IMR-90 (cell line): ENCODE measurements around the gene ACRBP. TPM values are rescaled to one million over a fixed set of nuclear protein-coding genes. Genes with fewer than 3 reads are reported as not detected.

ENCODE experiments used
- ATAC-seq: fragments of 200-7000 bp; cut with Tn5 transposase; 2 replicates; pipeline ENCODE4 v1.9.1; 2020; ENCODE audit warnings: low read depth, mild to moderate bottlenecking, moderate library complexity
- BruUV-seq: library from RNA; stranded (reverse); fragments of 400-500 nt; replicated peaks from 2 replicates; lab custom pipeline; 2021; lab: Mats Ljungman, UMichigan
- CTCF ChIA-PET: fragments of 300-600 bp; formaldehyde crosslinking; extraction: SDS; loops from one replicate; lab custom pipeline; 2021; ENCODE audit warnings: antibody characterized with exemption; lab: Yijun Ruan, JAX
- POLR2A ChIA-PET: fragments of 300-600 bp; sonication (Branson Sonifier 250); formaldehyde crosslinking; loops from one replicate; lab custom pipeline; 2022; ENCODE audit warnings: antibody characterized with exemption; ENCODE audit not compliant: unreplicated experiment; lab: Charles Lee
- DNase-seq: peaks from one replicate; pipeline ENCODE4 v3.0.0; 2013
- H2AFZ ChIP-seq: replicated peaks from 2 replicates; pipeline ENCODE3; 2013; ENCODE audit warnings: low read length, mild to moderate bottlenecking; ENCODE audit not compliant: poor library complexity
- H2AK5ac ChIP-seq: 2 replicates; pipeline ENCODE4 v1.6.1; 2013; ENCODE audit warnings: low read depth, low read length, inconsistent platforms
- H2AK9ac ChIP-seq: replicated peaks from 2 replicates; pipeline ENCODE3; 2013; ENCODE audit warnings: mild to moderate bottlenecking, low read depth, low read length, moderate library complexity; ENCODE audit not compliant: poor library complexity
- H2BK120ac ChIP-seq: 2 replicates; pipeline ENCODE4 v1.6.1; 2013; ENCODE audit warnings: low read depth, low read length, inconsistent platforms
- H2BK15ac ChIP-seq: 3 replicates; pipeline ENCODE4 v1.6.1; 2013; ENCODE audit warnings: low read depth, low read length, inconsistent platforms
- H2BK20ac ChIP-seq: 2 replicates; pipeline ENCODE4 v1.6.1; 2013; ENCODE audit warnings: low read depth, mild to moderate bottlenecking, inconsistent platforms, low read length, moderate library complexity
- H2BK5ac ChIP-seq: 2 replicates; pipeline ENCODE4 v1.6.1; 2013; ENCODE audit warnings: mild to moderate bottlenecking, low read depth, low read length, inconsistent platforms; ENCODE audit not compliant: poor library complexity, severe bottlenecking
- H3K14ac ChIP-seq: replicated peaks from 2 replicates; pipeline ENCODE4 v1.6.1; 2013; ENCODE audit warnings: low read depth, low read length, inconsistent platforms
- H3K18ac ChIP-seq: 2 replicates; pipeline ENCODE4 v1.6.1; 2013; ENCODE audit warnings: low read depth, low read length, control low read depth
- H3K23ac ChIP-seq: 2 replicates; pipeline ENCODE4 v1.6.1; 2013; ENCODE audit warnings: low read depth, low read length, inconsistent platforms
- H3K27ac ChIP-seq: 2 replicates; pipeline ENCODE4 v1.5.1; 2013; ENCODE audit warnings: mild to moderate bottlenecking, control low read depth, low read length; ENCODE audit not compliant: insufficient read depth
- H3K27me3 ChIP-seq: 2 replicates; pipeline ENCODE4 v1.6.1; 2013; ENCODE audit warnings: low read length; ENCODE audit not compliant: control insufficient read depth, insufficient read depth
- H3K36me3 ChIP-seq: 2 replicates; pipeline ENCODE4 v1.6.1; 2013; ENCODE audit warnings: low read length, mixed read lengths; ENCODE audit not compliant: control insufficient read depth, insufficient read depth
- H3K4ac ChIP-seq: 2 replicates; pipeline ENCODE4 v1.6.1; 2013; ENCODE audit warnings: low read depth, low read length, inconsistent platforms
- H3K4me1 ChIP-seq: 2 replicates; pipeline ENCODE4 v1.6.1; 2013; ENCODE audit warnings: low read length, mixed read lengths; ENCODE audit not compliant: control insufficient read depth, insufficient read depth
- H3K4me2 ChIP-seq: 2 replicates; pipeline ENCODE4 v1.6.1; 2013; ENCODE audit warnings: low read depth, mild to moderate bottlenecking, control low read depth, low read length, moderate library complexity
- H3K4me3 ChIP-seq: 2 replicates; pipeline ENCODE4 v1.5.1; 2013; ENCODE audit warnings: low read depth, mild to moderate bottlenecking, control low read depth, low read length, moderate library complexity; ENCODE audit not compliant: insufficient read depth
- H3K56ac ChIP-seq: 2 replicates; pipeline ENCODE4 v1.6.1; 2013; ENCODE audit warnings: low read length, inconsistent platforms; ENCODE audit not compliant: insufficient read depth; ENCODE audit errors: extremely low read depth
- H3K79me1 ChIP-seq, 2 experiments: 2 replicates each; pipeline ENCODE4 v1.6.1; 2013; ENCODE audit warnings: low read length in 2 of 2, inconsistent platforms in 1 of 2, low read depth in 1 of 2
- H3K9ac ChIP-seq: 2 replicates; pipeline ENCODE4 v1.6.1; 2013; ENCODE audit warnings: low read depth, low read length, control low read depth
- H3K9me1 ChIP-seq: 2 replicates; pipeline ENCODE4 v1.6.1; 2013; ENCODE audit warnings: low read length, inconsistent platforms; ENCODE audit not compliant: insufficient read depth
- H3K9me3 ChIP-seq: 2 replicates; pipeline ENCODE4 v1.6.1; 2013; ENCODE audit warnings: low read length; ENCODE audit not compliant: control insufficient read depth, insufficient read depth
- H4K20me1 ChIP-seq: 2 replicates; pipeline ENCODE4 v1.6.1; 2013; ENCODE audit warnings: low read length, inconsistent platforms; ENCODE audit not compliant: insufficient read depth
- H4K5ac ChIP-seq: 2 replicates; pipeline ENCODE4 v1.6.1; 2013; ENCODE audit warnings: mild to moderate bottlenecking, low read depth, low read length, control low read depth
- H4K8ac ChIP-seq, 2 experiments: 2 replicates each; pipeline ENCODE4 v1.6.1; 2013; ENCODE audit warnings: low read depth in 2 of 2, low read length in 2 of 2, control low read depth in 1 of 2, inconsistent platforms in 1 of 2
- H4K91ac ChIP-seq: 2 replicates; pipeline ENCODE4 v1.6.1; 2013; ENCODE audit warnings: low read depth, low read length, inconsistent platforms; ENCODE audit not compliant: insufficient read depth
- BHLHE40 ChIP-seq: fragments of 150-350 bp; IDR thresholded peaks from 2 replicates; pipeline ENCODE4 v1.6.1; 2016; ENCODE audit warnings: mild to moderate bottlenecking, low read depth, low read length
- CEBPB ChIP-seq: IDR thresholded peaks from 2 replicates; pipeline ENCODE4 v1.6.1; 2012; ENCODE audit warnings: low read depth, low read length, improper control_type of control experiment
- CHD1 ChIP-seq: IDR thresholded peaks from 2 replicates; pipeline ENCODE4 v1.6.1; 2012; ENCODE audit warnings: low read depth, low read length, improper control_type of control experiment
- CTCF ChIP-seq: conservative IDR thresholded peaks from 2 replicates; pipeline ENCODE4 v1.5.1; 2012; ENCODE audit warnings: mild to moderate bottlenecking, low read depth, low read length, improper control_type of control experiment
- ELK1 ChIP-seq: fragments of 150-350 bp; IDR thresholded peaks from 2 replicates; pipeline ENCODE4 v1.6.1; 2016; ENCODE audit warnings: low read depth, mild to moderate bottlenecking, low read length, moderate library complexity, borderline replicate concordance
- FOS ChIP-seq: fragments of 150-350 bp; IDR thresholded peaks from 2 replicates; pipeline ENCODE4 v1.6.1; 2016; ENCODE audit warnings: low read depth, low read length
- MAFK ChIP-seq: IDR thresholded peaks from 2 replicates; pipeline ENCODE4 v1.6.1; 2012; ENCODE audit warnings: low read depth, low read length, improper control_type of control experiment
- MAZ ChIP-seq: IDR thresholded peaks from 2 replicates; pipeline ENCODE4 v1.6.1; 2012; ENCODE audit warnings: low read depth, mild to moderate bottlenecking, low read length, improper control_type of control experiment, moderate library complexity, borderline replicate concordance
- NFE2L2 ChIP-seq: fragments of 150-350 bp; IDR thresholded peaks from 2 replicates; pipeline ENCODE4 v1.6.1; 2016; ENCODE audit warnings: low read depth, mild to moderate bottlenecking, low read length
- POLR2A ChIP-seq: IDR thresholded peaks from 2 replicates; pipeline ENCODE4 v1.6.1; 2012; ENCODE audit warnings: mild to moderate bottlenecking, low read depth, low read length
- RAD21 ChIP-seq: IDR thresholded peaks from 2 replicates; pipeline ENCODE4 v1.6.1; 2012; ENCODE audit warnings: low read length, improper control_type of control experiment
- RCOR1 ChIP-seq: IDR thresholded peaks from 2 replicates; pipeline ENCODE4 v1.6.1; 2012; ENCODE audit warnings: mild to moderate bottlenecking, low read length, improper control_type of control experiment; ENCODE audit not compliant: insufficient replicate concordance
- SMC3 ChIP-seq: fragments of 150-350 bp; IDR thresholded peaks from 2 replicates; pipeline ENCODE4 v1.6.1; 2016; ENCODE audit warnings: low read depth, mild to moderate bottlenecking, antibody characterized with exemption, low read length, moderate library complexity
- USF2 ChIP-seq: fragments of 150-350 bp; IDR thresholded peaks from 2 replicates; pipeline ENCODE4 v1.6.1; 2017; ENCODE audit warnings: mild to moderate bottlenecking, antibody characterized with exemption, low read length, low read depth
- WGBS, 2 experiments: methylation state at CpG; one replicate each; pipeline versions ENCODE4 v1.1.5 to v1.1.7; 2013; ENCODE audit warnings: missing lambda C conversion rate in 2 of 2; ENCODE audit not compliant: insufficient read length in 1 of 2; ENCODE audit errors: extremely low coverage in 2 of 2; 5-methylcytosine and 5-hydroxymethylcytosine counted together
- dilution Hi-C: fragments of 300-500 bp; cut with HindIII; formaldehyde crosslinking; loops from one replicate; pipeline ENCODE4 v1.14.3; 2018; ENCODE audit warnings: low sequenced_read_pairs; ENCODE audit not compliant: unreplicated experiment
- in situ Hi-C: fragments of 300-500 bp; cut with MboI; formaldehyde crosslinking; loops from 3 replicates; pipeline ENCODE4 v1.14.3; 2019; ENCODE audit warnings: low sequenced_read_pairs, inconsistent platforms, mixed read lengths
- intact Hi-C: fragments of 100-400 bp; cut with micrococcal nuclease; formaldehyde crosslinking; loops from 2 replicates; pipeline ENCODE4 v1.10.0; 2022
- polyA plus RNA-seq, 3 experiments: library from polyadenylated mRNA; depleted of rRNA; stranded (reverse); fragments of >200 nt; gene quantifications; 2 replicates each; pipeline ENCODE4 v1.2.3, GENCODE V29; 2012; ENCODE audit warnings: low replicate concordance in 1 of 3
- total RNA-seq: library from RNA; depleted of rRNA; stranded (reverse); fragments of >200 nt; gene quantifications from 2 replicates; pipeline ENCODE4 v1.2.3, GENCODE V29; 2012

Gene ACRBP
- total and polyA plus RNA-seq, 2 of the 4 experiments (the other 2 are of a cell fraction): 0.38 TPM; not detected in 1

GRCh38 chr12:6632026-6632983, 14.9 kb downstream of the ACRBP start:
- Histone ChIP-seq H4K20me1 (no peaks in the 10 kb centered on the region), H4K91ac (no peak overlapping the region), H3K4me2 (no peak overlapping the region), H3K27ac (no peak overlapping the region), H3K9ac (no peak overlapping the region), H3K56ac (no peak overlapping the region), H3K9me1 (no peaks in the 10 kb centered on the region), H3K9me3 (no peaks in the 10 kb centered on the region), H3K36me3 (no peaks in the 10 kb centered on the region), H2AK5ac (peak overlapping the region; percentile 62; the same call in 1 of the 2 replicates), H2BK15ac (no peak overlapping the region), H4K5ac (no peak overlapping the region; the same call in 1 of the 2 replicates), H2BK20ac (no peak overlapping the region), H3K27me3 (0 out of 2 replicates have a peak, but pooled peaks cover 4% of the 10 kb centered on the region), H3K4ac (0 out of 2 replicates have a peak overlapping the region, but pooled peaks have one; percentile 11), H2AFZ (peak overlapping the region; percentile 81), H3K4me1 (peaks cover 6% of the 10 kb centered on the region; the same call in 1 of the 2 replicates), H3K14ac (no peak overlapping the region), H3K18ac (no peak overlapping the region), H3K4me3 (no peak overlapping the region), H3K23ac (peak overlapping the region; percentile 47; the same call in 1 of the 2 replicates), H2AK9ac (no peak overlapping the region), H3K79me1 (no peaks in the 10 kb centered on the region), H4K8ac (peak overlapping the region in 1 of 2 experiments; percentile 46; a peak in 1 of 4 replicates), H2BK5ac (no peak overlapping the region), H2BK120ac (no peak overlapping the region)
- in situ Hi-C loops: no loop called here
- POLR2A ChIA-PET: no interaction called here
- no TSS peak for BruUV-seq
- ATAC-seq (peak; percentile 46), DNase-seq (no peak)
- intact Hi-C loops: no loop called here
- WGBS, 2 experiments: 91% methylated on average over 8 of the region's 21 CpGs; no CpG with 5 or more reads in 1 of the 2 experiments
- CTCF ChIA-PET: no interaction called here
- dilution Hi-C loops: no loop called here
- no peak for TF ChIP-seq POLR2A
- no peak for TF ChIP-seq SMC3
- TF ChIP-seq CEBPB: no peak
- TF ChIP-seq ELK1: no peak
- TF ChIP-seq FOS: no peak
- no peak for TF ChIP-seq RCOR1
- TF ChIP-seq MAFK: no peak
- no peak for TF ChIP-seq MAZ
- TF ChIP-seq USF2: no peak
- no peak for TF ChIP-seq BHLHE40
- no peak for TF ChIP-seq NFE2L2
- TF ChIP-seq CTCF: no peak
- no peak for TF ChIP-seq CHD1
- no peak for TF ChIP-seq RAD21
